ENCODE measurements around the gene IMPDH2. TPM values are rescaled to one million over a fixed set of nuclear protein-coding genes. Genes with fewer than 3 reads are reported as not detected.

IMPDH2 gene
- total and polyA plus RNA-seq, 10 of the 15 experiments (the other 5 are each of a cell fraction or from before 2014, with no cell fraction given): 190 to 424 (median 345) TPM

GRCh38 chr3:48993834-48994233, 35.4 kb downstream of the IMPDH2 start (continued):
- TF ChIP-seq BRCA1 (IDR thresholded peaks at IDR 0.05; ENCODE audit: low read depth, low read length) (no peak), ZNF217 (IDR thresholded peaks at IDR 0.05) (no peak)

GRCh38 chr3:48991851-48992545, 37.2 kb downstream of the IMPDH2 start:
- H3K27ac ChIP-seq (ENCODE audit: control insufficient read depth, insufficient read depth): no peak overlapping the region
- no peaks in the 10 kb centered on the region for H4K20me1 ChIP-seq (ENCODE audit: control insufficient read depth, insufficient read depth)
- ChIA-PET RAD21 (ENCODE audit: unreplicated experiment) (interaction anchor here (0.6 to 2.1 kb wide), 6 partner anchors 8 to 165 kb away, joined by 3 to 22 read pairs (median 4); partner anchors contain the start of genes NDUFAF3 and WDR6), POLR2A (interaction anchor here (0.5 to 6.6 kb wide), 11 partner anchors 11 to 1043 kb away, joined by 3 to 67 read pairs (median 7); partner anchors contain the start of genes IMPDH2, NDUFAF3, QRICH1 and WDR6), CTCF (interaction anchor here (0.8 to 5.8 kb wide), 6 partner anchors 15 to 252 kb away, joined by 3 to 123 read pairs (median 13); partner anchors contain the start of genes IMPDH2, NDUFAF3, QRICH1 and WDR6), SMC1A (ENCODE audit: uncharacterized antibody, unreplicated experiment) (interaction anchor here (1.0 to 6.1 kb wide), 3 partner anchors 16 to 100 kb away, joined by 3 to 57 read pairs (median 5); partner anchors contain the start of genes IMPDH2 and WDR6)
- FAIRE-seq: no peak
- ATAC-seq: no peak
- DNase-seq (ENCODE audit: low read depth, low spot score): no peak
- no peaks in the 10 kb centered on the region for H3K9me3 ChIP-seq (replicated peaks; ENCODE audit: control insufficient read depth, insufficient read depth, low read length)
- in situ Hi-C loops (cut with MboI) (no loop called here), intact Hi-C loops (cut with micrococcal nuclease; ENCODE audit: unreplicated experiment) (loop anchor here (2.0 kb wide), 2 partner anchors 15 to 29 kb away; partner anchors contain the start of gene WDR6)
- 70% methylated on average over 5 of the region's 5 CpGs for WGBS (ENCODE audit: insufficient coverage, insufficient replicate concordance, low lambda C conversion rate, missing lambda C conversion rate)
- H3K9ac ChIP-seq (ENCODE audit: control insufficient read depth, insufficient read depth, low read length): no peak overlapping the region
- peaks cover 19% of the 10 kb centered on the region for H3K4me1 ChIP-seq (ENCODE audit: control insufficient read depth, insufficient read depth, low read length)
- TF ChIP-seq SREBF2 (IDR thresholded peaks at IDR 0.05; ENCODE audit: low read length) (no peak), NFYA (IDR thresholded peaks at IDR 0.05; ENCODE audit: borderline replicate concordance, low read depth, low read length) (no peak), BRCA1 (IDR thresholded peaks at IDR 0.05; ENCODE audit: low read depth, low read length) (no peak), ZBED1 (IDR thresholded peaks at IDR 0.05; ENCODE audit: borderline replicate concordance) (no peak), HSF1 (IDR thresholded peaks at IDR 0.05; ENCODE audit: low read depth, low read length) (no peak), HDGF (IDR thresholded peaks at IDR 0.05) (no peak), RAD51 (IDR thresholded peaks at IDR 0.05) (no peak), NRF1 (conservative IDR thresholded peaks at IDR 0.05; ENCODE audit: low read depth, low read length) (no peak), ETV6 (conservative IDR thresholded peaks at IDR 0.05 in 1 of 2, IDR thresholded peaks at IDR 0.05 in 1 of 2; ENCODE audit: borderline replicate concordance in 1 of 2, low read depth in 1 of 2) (no peak), TBL1XR1 (IDR thresholded peaks at IDR 0.05; ENCODE audit: low read depth, low read length) (no peak), CEBPZ (IDR thresholded peaks at IDR 0.05; ENCODE audit: low read depth, low read length) (no peak)
- peak overlapping the region; percentile 93; the same call in 1 of the 2 replicates for H3K4me3 ChIP-seq
- peak overlapping the region; percentile 81 for H3K4me2 ChIP-seq (ENCODE audit: control insufficient read depth, insufficient read depth)
- H3K79me2 ChIP-seq (ENCODE audit: control insufficient read depth, insufficient read depth, low read length): peaks cover 28% of the 10 kb centered on the region
- no peaks in the 10 kb centered on the region for H3K36me3 ChIP-seq (ENCODE audit: control insufficient read depth in 2 of 2, insufficient read depth in 2 of 2, low read length in 1 of 2)
- no peak overlapping the region for H2AFZ ChIP-seq (ENCODE audit: control insufficient read depth, low read depth, low read length)
- no peaks in the 10 kb centered on the region for H3K27me3 ChIP-seq (replicated peaks in 1 of 2; ENCODE audit: control insufficient read depth in 2 of 2, insufficient read depth in 2 of 2, low read length in 1 of 2)
- BruUV-seq (replicated peaks): TSS peak; percentile 57

Measured in GM12878 (cell line).